ENCODE results near the gene B3GNT9. TPM values are rescaled to one million over a fixed set of nuclear protein-coding genes. Genes with fewer than 3 reads are reported as not detected.
A peak's percentile ranks its signal among the peaks of the same experiment; 100 is the strongest.

The B3GNT9 gene
- total RNA-seq, 3 donors from 2014 or later (not counting 1 experiment from before 2014, with no cell fraction given): 0.80 to 1.3 (median 1.0) TPM

GRCh38 chr16:67199011-67199807 lies 48.4 kb upstream of the B3GNT9 start, which contains the start of gene ELMO3:
ELMO3 (plus strand) TSS chr16:67199131; CDS start chr16:67199327, 196 bp downstream.
- WGBS (ENCODE audit: insufficient coverage): 90% methylated on average over 58 of the region's 61 CpGs
- peaks cover 14% of the 10 kb centered on the region for H3K36me3 Mint-ChIP-seq
- H3K27ac Mint-ChIP-seq: peak within 1 kb of the TSS in 1 of 2 donors; percentile 40
- Histone ChIP-seq H3K27me3 (ENCODE audit: control insufficient read depth, insufficient read depth, low read length) (no peaks in the 10 kb centered on the region), H3K27ac (ENCODE audit: low read length) (no peak within 1 kb of the TSS), H3K9me3 (ENCODE audit: control insufficient read depth, insufficient read depth, low read length) (no peaks in the 10 kb centered on the region), H3K4me1 (ENCODE audit: control insufficient read depth, insufficient read depth, low read length) (no peaks in the 10 kb centered on the region), H3K36me3 (ENCODE audit: control insufficient read depth, insufficient read depth, low read length) (peaks cover 66% of the 10 kb centered on the region), H3K4me3 (ENCODE audit: low read length) (no peak within 1 kb of the TSS)
- no peak for TF ChIP-seq CTCF (IDR thresholded peaks at IDR 0.05)
- no peak within 1 kb of the TSS for H3K4me3 Mint-ChIP-seq
- no peaks in the 10 kb centered on the region for H3K9me3 Mint-ChIP-seq
- intact Hi-C loops (cut with micrococcal nuclease): no loop called here
- no peaks in the 10 kb centered on the region for H3K27me3 Mint-ChIP-seq (ENCODE audit: low read depth in 2 of 2)
- ATAC-seq (peak in 1 of 3 donors; percentile 47), DNase-seq (no peak)
- H3K4me1 Mint-ChIP-seq: peaks cover 16 to 22% of the 10 kb centered on the region in 2 donors

GRCh38 chr16:67198238-67198734 lies 47.5 kb upstream of the B3GNT9 start:
- peak overlapping the region in 1 of 2 donors; percentile 40 for H3K27ac Mint-ChIP-seq

GRCh38 chr16:67197704-67198103 lies 46.9 kb upstream of the B3GNT9 start:
- Mint-ChIP-seq H3K27ac (peak overlapping the region in 1 of 2 donors; percentile 40), H3K36me3 (peaks cover 14% of the 10 kb centered on the region), H3K4me1 (peaks cover 25 to 37% of the 10 kb centered on the region in 2 donors), H3K9me3 (no peaks in the 10 kb centered on the region), H3K4me3 (no peak overlapping the region), H3K27me3 (ENCODE audit: low read depth in 2 of 2) (no peaks in the 10 kb centered on the region)
- intact Hi-C loops (cut with micrococcal nuclease): no loop called here
- no peak for TF ChIP-seq CTCF (IDR thresholded peaks at IDR 0.05)
- no peak overlapping the region for H3K4me3 ChIP-seq (ENCODE audit: low read length)
- peaks cover 59% of the 10 kb centered on the region for H3K36me3 ChIP-seq (ENCODE audit: control insufficient read depth, insufficient read depth, low read length)
- DNase-seq (no peak), ATAC-seq (no peak)
- no peaks in the 10 kb centered on the region for H3K9me3 ChIP-seq (ENCODE audit: control insufficient read depth, insufficient read depth, low read length)
- peaks cover 14% of the 10 kb centered on the region for H3K4me1 ChIP-seq (ENCODE audit: control insufficient read depth, insufficient read depth, low read length)
- 86% methylated on average over 6 of the region's 6 CpGs for WGBS (ENCODE audit: insufficient coverage)
- no peak overlapping the region for H3K27ac ChIP-seq (ENCODE audit: low read length)
- no peaks in the 10 kb centered on the region for H3K27me3 ChIP-seq (ENCODE audit: control insufficient read depth, insufficient read depth, low read length)

More at GRCh38 chr16:67198238-67198734, 47.5 kb upstream of the B3GNT9 start:
- Histone ChIP-seq H3K4me3 (ENCODE audit: low read length) (no peak overlapping the region), H3K36me3 (ENCODE audit: control insufficient read depth, insufficient read depth, low read length) (peaks cover 64% of the 10 kb centered on the region), H3K9me3 (ENCODE audit: control insufficient read depth, insufficient read depth, low read length) (no peaks in the 10 kb centered on the region), H3K4me1 (ENCODE audit: control insufficient read depth, insufficient read depth, low read length) (peaks cover 9% of the 10 kb centered on the region), H3K27ac (ENCODE audit: low read length) (no peak overlapping the region), H3K27me3 (ENCODE audit: control insufficient read depth, insufficient read depth, low read length) (no peaks in the 10 kb centered on the region)
- intact Hi-C loops (cut with micrococcal nuclease): no loop called here
- DNase-seq (peak in 1 of 2 donors; percentile 43), ATAC-seq (peak in 2 of 3 donors; percentile 35 to 52)
- H3K36me3 Mint-ChIP-seq: peaks cover 14% of the 10 kb centered on the region
- H3K4me3 Mint-ChIP-seq: no peak overlapping the region
- WGBS (ENCODE audit: insufficient coverage): 87% methylated on average over 10 of the region's 12 CpGs
- no peaks in the 10 kb centered on the region for H3K27me3 Mint-ChIP-seq (ENCODE audit: low read depth in 2 of 2)
- H3K4me1 Mint-ChIP-seq: peaks cover 25 to 31% of the 10 kb centered on the region in 2 donors
- TF ChIP-seq CTCF (IDR thresholded peaks at IDR 0.05): no peak
- H3K9me3 Mint-ChIP-seq: no peaks in the 10 kb centered on the region
